PC-9 (cell line): ENCODE data around the gene OBSCN.

ENCODE experiments used
- EZH2 ChIP-seq: fragments of 200-600 bp; sonication (generic); IDR thresholded peaks from 2 replicates; pipeline ENCODE4 v1.8.0; 2017; ENCODE audit warnings: antibody characterized with exemption, low read depth
- TF ChIP-seq, protein P1 (sequence below): fragments of 200-600 bp; sonication (generic); conservative IDR thresholded peaks from 2 replicates; pipeline ENCODE4 v1.6.1; 2017; ENCODE audit warnings: mixed run types, antibody characterized with exemption, mild to moderate bottlenecking, moderate library complexity

DNA sequence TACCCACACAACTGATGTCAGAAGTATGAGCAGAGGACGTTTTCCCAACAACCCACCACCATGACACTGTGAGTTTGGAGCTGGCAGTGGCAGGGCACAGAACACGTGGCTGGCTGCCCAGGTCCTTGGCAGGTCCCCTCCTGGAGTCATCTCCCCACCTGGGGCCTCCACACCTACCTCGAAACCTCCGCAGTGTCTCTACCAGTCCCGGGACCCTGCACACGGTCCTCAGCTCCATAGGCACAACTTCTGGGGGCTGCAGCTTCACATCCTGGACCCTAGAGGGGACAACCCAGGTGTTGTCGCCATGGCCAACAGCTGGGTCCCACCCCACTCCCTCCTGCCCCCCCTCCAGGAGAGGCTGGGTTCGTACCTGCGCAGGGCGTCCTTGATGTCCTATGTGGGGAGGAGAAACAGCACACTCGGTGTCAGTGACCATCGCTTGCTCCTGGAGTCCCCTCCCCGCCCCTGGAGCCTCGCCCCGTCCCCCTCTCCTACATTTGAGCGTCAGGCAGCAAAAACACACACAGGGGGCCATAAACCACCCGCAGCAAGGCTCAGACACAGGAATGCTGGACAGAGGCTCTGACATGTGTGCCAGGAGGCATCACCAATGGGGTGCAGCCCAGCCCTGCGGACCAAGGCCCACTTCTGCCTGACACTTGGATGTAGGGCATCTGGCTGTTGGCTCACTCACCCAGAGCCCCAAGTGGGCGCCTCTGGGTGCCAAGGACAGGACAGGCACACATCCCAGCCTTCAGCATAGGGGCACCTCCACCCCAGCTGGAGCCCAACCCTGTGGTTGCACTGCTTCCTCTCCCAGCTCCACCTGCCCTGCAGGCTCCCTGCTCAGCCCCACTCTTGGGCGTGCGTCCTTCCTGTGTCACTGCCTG is 189.2 kb downstream of the OBSCN start:
- TF ChIP-seq, protein P1, sequence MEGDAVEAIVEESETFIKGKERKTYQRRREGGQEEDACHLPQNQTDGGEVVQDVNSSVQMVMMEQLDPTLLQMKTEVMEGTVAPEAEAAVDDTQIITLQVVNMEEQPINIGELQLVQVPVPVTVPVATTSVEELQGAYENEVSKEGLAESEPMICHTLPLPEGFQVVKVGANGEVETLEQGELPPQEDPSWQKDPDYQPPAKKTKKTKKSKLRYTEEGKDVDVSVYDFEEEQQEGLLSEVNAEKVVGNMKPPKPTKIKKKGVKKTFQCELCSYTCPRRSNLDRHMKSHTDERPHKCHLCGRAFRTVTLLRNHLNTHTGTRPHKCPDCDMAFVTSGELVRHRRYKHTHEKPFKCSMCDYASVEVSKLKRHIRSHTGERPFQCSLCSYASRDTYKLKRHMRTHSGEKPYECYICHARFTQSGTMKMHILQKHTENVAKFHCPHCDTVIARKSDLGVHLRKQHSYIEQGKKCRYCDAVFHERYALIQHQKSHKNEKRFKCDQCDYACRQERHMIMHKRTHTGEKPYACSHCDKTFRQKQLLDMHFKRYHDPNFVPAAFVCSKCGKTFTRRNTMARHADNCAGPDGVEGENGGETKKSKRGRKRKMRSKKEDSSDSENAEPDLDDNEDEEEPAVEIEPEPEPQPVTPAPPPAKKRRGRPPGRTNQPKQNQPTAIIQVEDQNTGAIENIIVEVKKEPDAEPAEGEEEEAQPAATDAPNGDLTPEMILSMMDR = no peak
- no peak for TF ChIP-seq EZH2
